IMR-90 (cell line): Measurements from ENCODE around the gene A4GALT.

Source experiments
- CTCF ChIP-seq: conservative IDR thresholded peaks from 2 replicates; pipeline ENCODE4 v1.5.1; 2012; ENCODE audit warnings: mild to moderate bottlenecking, low read depth, low read length, improper control_type of control experiment
- ELK1 ChIP-seq: fragments of 150-350 bp; IDR thresholded peaks from 2 replicates; pipeline ENCODE4 v1.6.1; 2016; ENCODE audit warnings: low read depth, mild to moderate bottlenecking, low read length, moderate library complexity, borderline replicate concordance
- FOS ChIP-seq: fragments of 150-350 bp; IDR thresholded peaks from 2 replicates; pipeline ENCODE4 v1.6.1; 2016; ENCODE audit warnings: low read depth, low read length
- MXI1 ChIP-seq: IDR thresholded peaks from 2 replicates; pipeline ENCODE4 v1.6.1; 2012; ENCODE audit warnings: low read depth, mild to moderate bottlenecking, low read length, moderate library complexity, borderline replicate concordance
- POLR2A ChIP-seq: IDR thresholded peaks from 2 replicates; pipeline ENCODE4 v1.6.1; 2012; ENCODE audit warnings: mild to moderate bottlenecking, low read depth, low read length
- RAD21 ChIP-seq: IDR thresholded peaks from 2 replicates; pipeline ENCODE4 v1.6.1; 2012; ENCODE audit warnings: low read length, improper control_type of control experiment
- RFX5 ChIP-seq: IDR thresholded peaks from 2 replicates; pipeline ENCODE4 v1.8.0; 2012; ENCODE audit warnings: low read depth, mild to moderate bottlenecking, low read length, moderate library complexity
- USF2 ChIP-seq: fragments of 150-350 bp; IDR thresholded peaks from 2 replicates; pipeline ENCODE4 v1.6.1; 2017; ENCODE audit warnings: mild to moderate bottlenecking, antibody characterized with exemption, low read length, low read depth

GRCh38 chr22:42700355-42700754, 20.3 kb downstream of the A4GALT start:
- TF ChIP-seq CTCF: no peak
- no peak for TF ChIP-seq MXI1
- no peak for TF ChIP-seq USF2
- no peak for TF ChIP-seq RFX5
- TF ChIP-seq POLR2A: no peak
- TF ChIP-seq FOS: no peak
- TF ChIP-seq RAD21: no peak
- no peak for TF ChIP-seq ELK1
